GM18951 (cell line): Measurements from ENCODE around the gene NKX1-1.

Experiments
- POLR2A ChIP-seq: IDR thresholded peaks from 4 replicates; pipeline ENCODE4 v1.6.1; 2011; ENCODE audit warnings: mild to moderate bottlenecking; ENCODE audit not compliant: insufficient read length, insufficient read depth; ENCODE audit errors: extremely low read depth
- in situ Hi-C: fragments of 300-500 bp; cut with MboI; formaldehyde crosslinking; loops from one replicate; pipeline ENCODE4 v1.12.0; 2022; ENCODE audit warnings: low sequenced_read_pairs, mixed read lengths, inconsistent platforms; ENCODE audit not compliant: unreplicated experiment

The NKX1-1 gene

GRCh38 chr4:1356181-1356998, 49.9 kb downstream of the NKX1-1 start:
- in situ Hi-C loops, result loop anchor here (10.0 kb wide), 1 partner anchor 222 kb away; no protein-coding TSS in a partner anchor
- no peak for TF ChIP-seq POLR2A

GRCh38 chr4:1355378-1355777, 50.9 kb downstream of the NKX1-1 start:
- in situ Hi-C loops, result loop anchor here (10.0 kb wide), 1 partner anchor 221 kb away; no protein-coding TSS in a partner anchor
- no peak for TF ChIP-seq POLR2A

GRCh38 chr4:1354983-1355275, 51.3 kb downstream of the NKX1-1 start:
- in situ Hi-C loops, result loop anchor here (10.0 kb wide), 1 partner anchor 220 kb away; no protein-coding TSS in a partner anchor
- TF ChIP-seq POLR2A, result no peak

GRCh38 chr4:1354136-1354982, 51.9 kb downstream of the NKX1-1 start:
- TF ChIP-seq POLR2A, result no peak
- in situ Hi-C loops, result loop anchor here (10.0 kb wide), 1 partner anchor 220 kb away; no protein-coding TSS in a partner anchor

- no peak for TF ChIP-seq POLR2A
- in situ Hi-C loops, result loop anchor here (10.0 kb wide), 1 partner anchor 219 kb away; no protein-coding TSS in a partner anchor
Measured at GRCh38 chr4:1353186-1354055, 52.8 kb downstream of the NKX1-1 start.
